Hepatocyte (in vitro differentiated cells): Measurements from ENCODE around the gene CRABP1.

Experiments
- CTCF ChIP-seq: fragments of 200-600 bp; sonication (generic); IDR thresholded peaks from 2 replicates; pipeline ENCODE4 v1.5.1; 2016; ENCODE audit warnings: antibody characterized with exemption, mild to moderate bottlenecking; ENCODE audit not compliant: poor library complexity
- EZH2 ChIP-seq: fragments of 200-600 bp; sonication (generic); IDR thresholded peaks from 2 replicates; pipeline ENCODE4 v1.6.1; 2016; ENCODE audit warnings: antibody characterized with exemption, mild to moderate bottlenecking, borderline replicate concordance
- EZH2phosphoT487 ChIP-seq: fragments of 200-600 bp; sonication (generic); IDR thresholded peaks from one replicate; pipeline ENCODE4 v1.6.1; 2018; ENCODE audit warnings: antibody characterized with exemption, mild to moderate bottlenecking, low read depth, moderate library complexity; ENCODE audit not compliant: unreplicated experiment, severe bottlenecking

GRCh38 chr15:78345396-78346125 is 5.4 kb downstream of the CRABP1 start:
- TF ChIP-seq EZH2 (no peak), EZH2phosphoT487 (no peak), CTCF (no peak)
